PFSK-1 (cell line): ENCODE results near the gene PIGS.

Source experiments
- FOXP2 ChIP-seq: optimal IDR thresholded peaks from 2 replicates; pipeline ENCODE3; 2011; ENCODE audit warnings: borderline replicate concordance, control low read depth, inconsistent platforms; ENCODE audit not compliant: insufficient read depth; ENCODE audit errors: extremely low read length, extremely low read depth
- POLR2AphosphoS5 ChIP-seq: IDR thresholded peaks from 2 replicates; pipeline ENCODE4 v1.6.1; 2012; ENCODE audit warnings: low read depth, mild to moderate bottlenecking, control low read depth, low read length, moderate library complexity
- REST ChIP-seq, 2 experiments: IDR thresholded peaks; 2 replicates each; pipeline versions ENCODE4 v1.6.1 to v1.8.0; 2011 to 2012; ENCODE audit warnings: low read depth in 2 of 2, low read length in 2 of 2, control low read depth in 1 of 2, inconsistent platforms in 1 of 2, mild to moderate bottlenecking in 1 of 2, moderate library complexity in 1 of 2; ENCODE audit not compliant: insufficient read depth in 1 of 2
- SIN3A ChIP-seq: IDR thresholded peaks from 2 replicates; pipeline ENCODE4 v1.6.1; 2012; ENCODE audit warnings: mild to moderate bottlenecking, low read length, moderate library complexity, borderline replicate concordance; ENCODE audit not compliant: insufficient read depth
- TAF1 ChIP-seq: IDR thresholded peaks from 2 replicates; pipeline ENCODE4 v1.6.1; 2012; ENCODE audit warnings: low read length, control low read depth, borderline replicate concordance; ENCODE audit not compliant: insufficient read depth

The PIGS gene

DNA sequence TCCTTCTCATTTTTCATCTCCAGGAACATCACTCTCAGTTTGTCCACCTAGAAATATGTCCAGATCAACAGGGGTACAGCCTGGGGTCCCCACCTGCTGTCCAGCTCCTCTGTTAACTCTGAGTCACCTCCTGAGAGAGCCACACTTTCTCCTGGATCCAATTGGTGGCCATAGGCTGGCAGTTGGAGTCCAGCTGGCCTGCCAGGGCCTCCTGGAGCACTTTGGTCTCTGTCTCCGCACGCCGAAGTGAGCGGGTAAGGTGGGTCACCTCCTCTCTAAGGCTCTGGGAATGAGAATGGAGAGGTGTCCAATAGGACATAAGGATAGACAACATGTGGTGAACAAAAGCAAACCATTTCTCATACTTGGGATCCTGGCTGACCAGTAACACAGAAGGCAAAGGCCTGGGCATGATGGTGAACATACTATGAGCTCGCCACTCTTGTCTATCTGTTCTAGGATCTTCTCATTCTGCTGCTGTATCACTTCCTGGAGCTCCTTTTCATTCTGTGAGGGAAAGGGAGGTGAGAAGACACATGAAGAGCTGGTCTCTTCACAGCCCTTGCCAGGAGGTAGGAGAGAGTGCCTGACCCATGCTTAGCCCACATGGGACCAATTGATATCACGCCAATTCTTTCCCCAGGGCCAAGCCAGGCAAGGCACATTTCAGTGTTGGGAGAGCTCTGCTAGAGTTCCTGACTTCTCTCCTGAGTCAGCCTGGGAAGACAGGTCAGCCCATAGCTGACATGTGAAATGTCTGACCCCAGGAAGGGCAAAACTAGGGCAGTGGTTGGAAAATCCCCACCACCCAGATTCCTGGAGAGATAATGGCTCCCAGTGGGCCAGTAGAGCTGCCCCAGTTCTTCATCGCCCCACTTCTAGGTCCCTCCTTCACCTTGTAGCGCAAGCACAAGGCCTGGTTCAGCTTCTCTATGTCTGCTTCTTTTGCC, 7.2 kb upstream of the PIGS start:
- TF ChIP-seq FOXP2 (no peak), TAF1 (no peak), REST (IDR thresholded peaks at IDR 0.05; ENCODE audit: insufficient read depth in 1 of 2, low read depth in 2 of 2, low read length in 2 of 2) (no peak), SIN3A (no peak), POLR2AphosphoS5 (no peak)

GRCh38 chr17:28577466-28577824, 6.1 kb upstream of the PIGS start:
- TF ChIP-seq FOXP2: no peak
- no peak for TF ChIP-seq POLR2AphosphoS5
- TF ChIP-seq REST (IDR thresholded peaks at IDR 0.05; ENCODE audit: insufficient read depth in 1 of 2, low read depth in 2 of 2, low read length in 2 of 2): no peak
- TF ChIP-seq SIN3A: no peak
- no peak for TF ChIP-seq TAF1

DNA sequence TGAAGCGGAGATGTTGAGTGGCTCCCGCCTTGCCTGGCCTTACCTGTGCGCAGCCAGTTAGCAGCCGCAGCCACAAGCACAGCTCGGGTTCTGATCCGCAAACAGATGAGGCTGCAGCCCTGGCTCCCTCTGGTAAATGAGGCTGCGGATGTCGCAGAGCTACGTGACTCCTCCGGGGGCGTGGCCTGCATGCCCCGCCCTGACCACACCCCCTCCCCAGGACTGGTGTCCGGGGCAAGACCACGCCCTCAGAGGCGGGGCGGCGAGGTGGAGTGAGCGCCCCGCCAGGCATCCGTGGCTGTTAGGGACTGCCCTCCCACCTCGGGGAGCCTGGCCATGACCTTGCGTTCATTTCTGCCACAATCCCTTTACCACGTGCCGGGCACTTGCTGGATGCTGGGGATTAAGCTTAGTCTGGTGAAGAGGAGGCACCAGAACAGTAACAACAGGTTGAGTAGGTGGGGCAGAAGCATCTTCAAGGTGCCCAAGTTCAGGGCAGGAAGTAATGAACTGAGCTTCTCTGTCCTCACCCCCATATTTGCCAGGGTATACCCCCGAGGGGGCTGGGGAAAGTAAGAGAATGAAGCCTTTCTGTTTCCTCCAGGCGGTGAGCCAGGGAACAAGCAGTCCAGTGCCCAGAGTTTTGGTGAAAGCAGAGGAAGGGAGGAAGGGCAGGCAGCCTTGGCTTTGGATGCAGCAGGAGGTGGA, 5.6 kb upstream of the PIGS start, which contains the start of gene ALDOC:
Gene ALDOC (minus strand): TSS at position 138 of the 708 bp plus-strand sequence. CDS start 1,363 bp downstream, outside the sequence.
- TF ChIP-seq SIN3A (no peak), POLR2AphosphoS5 (peak; percentile 70), REST (IDR thresholded peaks at IDR 0.05; ENCODE audit: insufficient read depth in 1 of 2, low read depth in 2 of 2, low read length in 2 of 2) (no peak), FOXP2 (peak; percentile 47), TAF1 (peak; percentile 79; the same call in 1 of the 2 replicates)

- TF ChIP-seq REST (IDR thresholded peaks at IDR 0.05; ENCODE audit: insufficient read depth in 1 of 2, low read depth in 2 of 2, low read length in 2 of 2) (no peak), TAF1 (no peak), SIN3A (no peak), FOXP2 (no peak)
These were observed 3.9 kb upstream of the PIGS start for GRCh38 chr17:28575126-28575795.
